ENCODE measurements around the gene GPR78. TPM values are rescaled to one million over a fixed set of nuclear protein-coding genes. Genes with fewer than 3 reads are reported as not detected.

The GPR78 gene
- total RNA-seq, 1 donor from 2014 or later = 0.16 TPM

- Histone ChIP-seq H3K79me2 (ENCODE audit: insufficient read depth, low read length) (no peaks in the 10 kb centered on the region), H4K20me1 (ENCODE audit: insufficient read depth, low read length) (no peaks in the 10 kb centered on the region), H3K4me2 (ENCODE audit: low read length) (peak overlapping the region; percentile 19), H3K9ac (ENCODE audit: low read length) (peak overlapping the region; percentile 23), H3K4me1 (ENCODE audit: insufficient read depth, low read length) (peaks cover 8% of the 10 kb centered on the region), H3K27ac (ENCODE audit: low read depth, low read length) (no peak overlapping the region), H3K9me3 (ENCODE audit: insufficient read depth, low read depth, low read length) (no peaks in the 10 kb centered on the region), H3K27me3 (ENCODE audit: insufficient read depth, low read length) (no peaks in the 10 kb centered on the region), H3K4me3 (ENCODE audit: insufficient read depth, low read depth, low read length) (no peak overlapping the region), H3K36me3 (ENCODE audit: insufficient read depth, low read length) (no peaks in the 10 kb centered on the region), H2AFZ (ENCODE audit: low read depth, low read length) (no peak overlapping the region)
- no peak for FAIRE-seq
- Mint-ChIP-seq H3K9me3 (ENCODE audit: unreplicated experiment) (no peaks in the 10 kb centered on the region), H3K4me1 (ENCODE audit: low read depth, unreplicated experiment) (peaks cover 5% of the 10 kb centered on the region), H3K4me3 (ENCODE audit: unreplicated experiment) (no peak overlapping the region), H3K27me3 (ENCODE audit: low read depth, unreplicated experiment) (no peaks in the 10 kb centered on the region), H3K36me3 (ENCODE audit: low read depth, unreplicated experiment) (no peaks in the 10 kb centered on the region), H3K27ac (ENCODE audit: unreplicated experiment) (no peak overlapping the region)
- DNase-seq (ENCODE audit: low read depth) = no peak
- TF ChIP-seq EZH2 (IDR thresholded peaks at IDR 0.05; ENCODE audit: insufficient read depth, low read length) (no peak), CTCF (IDR thresholded peaks at IDR 0.05; ENCODE audit: insufficient read depth, low read depth, low read length) (no peak)
Measured at GRCh38 chr4:8560265-8561047, 19.7 kb upstream of the GPR78 start.

GRCh38 chr4:8564595-8564994, 15.6 kb upstream of the GPR78 start:
- Mint-ChIP-seq H3K9me3 (ENCODE audit: unreplicated experiment) (no peaks in the 10 kb centered on the region), H3K27me3 (ENCODE audit: low read depth, unreplicated experiment) (no peaks in the 10 kb centered on the region), H3K4me3 (ENCODE audit: unreplicated experiment) (no peak overlapping the region), H3K4me1 (ENCODE audit: low read depth, unreplicated experiment) (peaks cover 11% of the 10 kb centered on the region), H3K36me3 (ENCODE audit: low read depth, unreplicated experiment) (no peaks in the 10 kb centered on the region), H3K27ac (ENCODE audit: unreplicated experiment) (no peak overlapping the region)
- no peak for TF ChIP-seq EZH2 (IDR thresholded peaks at IDR 0.05; ENCODE audit: insufficient read depth, low read length)
- TF ChIP-seq CTCF (IDR thresholded peaks at IDR 0.05; ENCODE audit: insufficient read depth, low read depth, low read length) = no peak
- Histone ChIP-seq H3K4me1 (ENCODE audit: insufficient read depth, low read length) (peaks cover 5% of the 10 kb centered on the region), H3K79me2 (ENCODE audit: insufficient read depth, low read length) (no peaks in the 10 kb centered on the region), H3K9me3 (ENCODE audit: insufficient read depth, low read depth, low read length) (no peaks in the 10 kb centered on the region), H3K36me3 (ENCODE audit: insufficient read depth, low read length) (no peaks in the 10 kb centered on the region), H4K20me1 (ENCODE audit: insufficient read depth, low read length) (no peaks in the 10 kb centered on the region), H2AFZ (ENCODE audit: low read depth, low read length) (no peak overlapping the region), H3K27ac (ENCODE audit: low read depth, low read length) (no peak overlapping the region), H3K9ac (ENCODE audit: low read length) (no peak overlapping the region), H3K4me3 (ENCODE audit: insufficient read depth, low read depth, low read length) (no peak overlapping the region), H3K27me3 (ENCODE audit: insufficient read depth, low read length) (peaks cover 6% of the 10 kb centered on the region), H3K4me2 (ENCODE audit: low read length) (no peak overlapping the region)
- FAIRE-seq (no peak), DNase-seq (ENCODE audit: low read depth) (no peak)

GRCh38 chr4:8568068-8568668, 12.0 kb upstream of the GPR78 start:
- Mint-ChIP-seq H3K9me3 (ENCODE audit: unreplicated experiment) (no peaks in the 10 kb centered on the region), H3K27ac (ENCODE audit: unreplicated experiment) (peak overlapping the region; percentile 53), H3K4me3 (ENCODE audit: unreplicated experiment) (no peak overlapping the region), H3K27me3 (ENCODE audit: low read depth, unreplicated experiment) (peaks cover 7% of the 10 kb centered on the region), H3K4me1 (ENCODE audit: low read depth, unreplicated experiment) (peaks cover 11% of the 10 kb centered on the region), H3K36me3 (ENCODE audit: low read depth, unreplicated experiment) (no peaks in the 10 kb centered on the region)
- Histone ChIP-seq H2AFZ (ENCODE audit: low read depth, low read length) (no peak overlapping the region), H3K27me3 (ENCODE audit: insufficient read depth, low read length) (peaks cover 9% of the 10 kb centered on the region), H3K4me1 (ENCODE audit: insufficient read depth, low read length) (no peaks in the 10 kb centered on the region), H3K9me3 (ENCODE audit: insufficient read depth, low read depth, low read length) (no peaks in the 10 kb centered on the region), H3K27ac (ENCODE audit: low read depth, low read length) (no peak overlapping the region), H3K79me2 (ENCODE audit: insufficient read depth, low read length) (no peaks in the 10 kb centered on the region), H4K20me1 (ENCODE audit: insufficient read depth, low read length) (no peaks in the 10 kb centered on the region), H3K4me2 (ENCODE audit: low read length) (no peak overlapping the region), H3K36me3 (ENCODE audit: insufficient read depth, low read length) (no peaks in the 10 kb centered on the region), H3K9ac (ENCODE audit: low read length) (no peak overlapping the region), H3K4me3 (ENCODE audit: insufficient read depth, low read depth, low read length) (no peak overlapping the region)
- TF ChIP-seq CTCF (IDR thresholded peaks at IDR 0.05; ENCODE audit: insufficient read depth, low read depth, low read length) (no peak), EZH2 (IDR thresholded peaks at IDR 0.05; ENCODE audit: insufficient read depth, low read length) (no peak)
- FAIRE-seq = no peak
- DNase-seq (ENCODE audit: low read depth) = peak; percentile 46
